H9 (cell line): Measurements from ENCODE around the gene CCDC71. TPM values are rescaled to one million over a fixed set of nuclear protein-coding genes. Genes with fewer than 3 reads are reported as not detected.

Source experiments
- DNase-seq: peaks from one replicate; pipeline ENCODE4 v3.0.0-alpha.2; 2017
- H2AFZ ChIP-seq: one replicate; pipeline ENCODE4 v1.6.1; 2013; ENCODE audit warnings: mild to moderate bottlenecking, low read length, control low read depth, moderate library complexity
- H2AK5ac ChIP-seq: 2 replicates; pipeline ENCODE4 v1.6.1; 2013; ENCODE audit warnings: low read length, control low read depth, mixed read lengths; ENCODE audit not compliant: insufficient read length
- H2BK120ac ChIP-seq: one replicate; pipeline ENCODE4 v1.6.1; 2013; ENCODE audit warnings: low read depth, mild to moderate bottlenecking, low read length, control low read depth, inconsistent platforms; ENCODE audit not compliant: poor library complexity, severe bottlenecking
- H2BK12ac ChIP-seq: 2 replicates; pipeline ENCODE4 v1.6.1; 2013; ENCODE audit warnings: low read length, control low read depth, mixed read lengths, low read depth; ENCODE audit not compliant: insufficient read length
- H2BK15ac ChIP-seq: 2 replicates; pipeline ENCODE4 v1.6.1; 2013; ENCODE audit warnings: low read depth, low read length, control low read depth
- H2BK20ac ChIP-seq: one replicate; pipeline ENCODE4 v1.6.1; 2013; ENCODE audit warnings: low read depth, mild to moderate bottlenecking, low read length, control low read depth, inconsistent platforms; ENCODE audit not compliant: poor library complexity, severe bottlenecking
- H2BK5ac ChIP-seq: 2 replicates; pipeline ENCODE4 v1.6.1; 2013; ENCODE audit warnings: low read length, control low read depth, mixed read lengths; ENCODE audit not compliant: insufficient read length
- H3K14ac ChIP-seq: 2 replicates; pipeline ENCODE4 v1.6.1; 2013; ENCODE audit warnings: low read length, control low read depth; ENCODE audit not compliant: insufficient read depth
- H3K18ac ChIP-seq: 2 replicates; pipeline ENCODE4 v1.6.1; 2013; ENCODE audit warnings: low read depth, mild to moderate bottlenecking, mixed read lengths, low read length, control low read depth; ENCODE audit not compliant: insufficient read length
- H3K23ac ChIP-seq: 2 replicates; pipeline ENCODE4 v1.6.1; 2013; ENCODE audit warnings: low read length, control low read depth, mixed read lengths, low read depth; ENCODE audit not compliant: insufficient read length
- H3K23me2 ChIP-seq: 2 replicates; pipeline ENCODE4 v1.6.1; 2013; ENCODE audit warnings: low read depth, mild to moderate bottlenecking, mixed read lengths, low read length, control low read depth; ENCODE audit not compliant: insufficient read length, poor library complexity, severe bottlenecking
- H3K27ac ChIP-seq: 2 replicates; pipeline ENCODE4 v1.5.1; 2013; ENCODE audit warnings: low read length, control low read depth, mixed read lengths, low read depth; ENCODE audit not compliant: insufficient read length
- H3K27me3 ChIP-seq: 2 replicates; pipeline ENCODE4 v1.6.1; 2013; ENCODE audit warnings: low read length, control low read depth, inconsistent platforms; ENCODE audit not compliant: insufficient read depth
- H3K4ac ChIP-seq: 2 replicates; pipeline ENCODE4 v1.6.1; 2013; ENCODE audit warnings: low read depth, mild to moderate bottlenecking, control low read depth, inconsistent platforms, low read length, moderate library complexity
- H3K4me1 ChIP-seq: 2 replicates; pipeline ENCODE4 v1.6.1; 2013; ENCODE audit warnings: low read length, control low read depth, inconsistent platforms; ENCODE audit not compliant: insufficient read depth
- H3K4me2 ChIP-seq: 2 replicates; pipeline ENCODE4 v1.6.1; 2013; ENCODE audit warnings: low read length, control low read depth, mixed read lengths; ENCODE audit not compliant: insufficient read length, insufficient read depth
- H3K56ac ChIP-seq: 2 replicates; pipeline ENCODE4 v1.6.1; 2013; ENCODE audit warnings: low read depth, mild to moderate bottlenecking, mixed read lengths, low read length, control low read depth; ENCODE audit not compliant: insufficient read length
- H3K79me1 ChIP-seq: 2 replicates; pipeline ENCODE4 v1.6.1; 2013; ENCODE audit warnings: low read depth, mild to moderate bottlenecking, moderate library complexity, low read length, control low read depth, inconsistent platforms; ENCODE audit not compliant: insufficient read depth, poor library complexity, severe bottlenecking
- H3K79me2 ChIP-seq: 2 replicates; pipeline ENCODE4 v1.6.1; 2013; ENCODE audit warnings: low read length, control low read depth, inconsistent platforms; ENCODE audit not compliant: insufficient read depth
- H3K9ac ChIP-seq: 2 replicates; pipeline ENCODE4 v1.6.1; 2013; ENCODE audit warnings: low read length, control low read depth, mixed read lengths; ENCODE audit not compliant: insufficient read length; ENCODE audit errors: extremely low read depth
- H3K9me3 ChIP-seq: one replicate; pipeline ENCODE4 v1.6.1; 2013; ENCODE audit warnings: low read depth, low read length, inconsistent platforms; ENCODE audit not compliant: control insufficient read depth
- H3T11ph ChIP-seq: one replicate; pipeline ENCODE4 v1.6.1; 2013; ENCODE audit warnings: mild to moderate bottlenecking, low read length, control low read depth, inconsistent platforms
- H4K20me1 ChIP-seq: one replicate; pipeline ENCODE4 v1.6.1; 2013; ENCODE audit not compliant: control insufficient read depth, insufficient read length, insufficient read depth
- H4K5ac ChIP-seq: 2 replicates; pipeline ENCODE4 v1.6.1; 2013; ENCODE audit warnings: low read depth, mild to moderate bottlenecking, mixed read lengths, low read length, control low read depth; ENCODE audit not compliant: insufficient read length
- H4K8ac ChIP-seq: replicated peaks from 2 replicates; pipeline ENCODE4 v1.6.1; 2013; ENCODE audit warnings: low read length, control low read depth, mixed read lengths, low read depth; ENCODE audit not compliant: insufficient read length
- H4K91ac ChIP-seq: 2 replicates; pipeline ENCODE4 v1.6.1; 2013; ENCODE audit warnings: low read depth, mild to moderate bottlenecking, moderate library complexity, mixed read lengths, low read length, control low read depth; ENCODE audit not compliant: insufficient read length
- H3K27ac Mint-ChIP-seq, 3 experiments: 2 replicates in 2 of 3; 3 replicates in 1 of 3; pipeline ENCODE4 v1.8.0; 2020 to 2021; ENCODE audit warnings: mixed read lengths in 3 of 3, mild to moderate bottlenecking in 1 of 3, moderate library complexity in 1 of 3
- H3K27me3 Mint-ChIP-seq: 2 replicates; pipeline ENCODE4 v1.8.0; 2021; ENCODE audit warnings: low read depth, mild to moderate bottlenecking, moderate library complexity, mixed read lengths
- H3K36me3 Mint-ChIP-seq, 3 experiments: 2 replicates in 2 of 3; 3 replicates in 1 of 3; pipeline ENCODE4 v1.8.0; 2020 to 2021; ENCODE audit warnings: low read depth in 3 of 3, mixed read lengths in 3 of 3; ENCODE audit not compliant: insufficient read depth in 1 of 3
- H3K4me1 Mint-ChIP-seq, 2 experiments: 2 replicates each; pipeline ENCODE4 v1.8.0; 2020; ENCODE audit warnings: mixed read lengths in 2 of 2
- H3K4me3 Mint-ChIP-seq, 2 experiments: 2 replicates in 1 of 2; 3 replicates in 1 of 2; pipeline ENCODE4 v1.8.0; 2020 to 2021; ENCODE audit warnings: mild to moderate bottlenecking in 2 of 2, mixed read lengths in 2 of 2, moderate library complexity in 1 of 2
- H3K9me3 Mint-ChIP-seq, 2 experiments: 2 replicates in 1 of 2; 3 replicates in 1 of 2; pipeline ENCODE4 v1.8.0; 2020; ENCODE audit warnings: mild to moderate bottlenecking in 2 of 2, mixed read lengths in 2 of 2, moderate library complexity in 1 of 2
- WGBS: extraction: QIAGEN DNeasy Blood & Tissue Kit; methylation state at CpG from one replicate; pipeline ENCODE4 v1.1.7; 2013; ENCODE audit warnings: missing lambda C conversion rate, low lambda C conversion rate, mixed read lengths; ENCODE audit not compliant: insufficient read length; ENCODE audit errors: extremely low coverage; 5-methylcytosine and 5-hydroxymethylcytosine counted together
- total RNA-seq: library from RNA; stranded (reverse); gene quantifications from 2 replicates; pipeline ENCODE4 v1.2.1, GENCODE V29; 2021
- TF ChIP-seq, protein P1 (sequence below): fragments of 200-600 bp; sonication (generic); conservative IDR thresholded peaks from 3 replicates; pipeline ENCODE4 v1.8.0; 2021; ENCODE audit warnings: antibody characterized with exemption, mild to moderate bottlenecking

Gene CCDC71
- total RNA-seq, 1 experiment from 2014 or later: 27.6 TPM

DNA sequence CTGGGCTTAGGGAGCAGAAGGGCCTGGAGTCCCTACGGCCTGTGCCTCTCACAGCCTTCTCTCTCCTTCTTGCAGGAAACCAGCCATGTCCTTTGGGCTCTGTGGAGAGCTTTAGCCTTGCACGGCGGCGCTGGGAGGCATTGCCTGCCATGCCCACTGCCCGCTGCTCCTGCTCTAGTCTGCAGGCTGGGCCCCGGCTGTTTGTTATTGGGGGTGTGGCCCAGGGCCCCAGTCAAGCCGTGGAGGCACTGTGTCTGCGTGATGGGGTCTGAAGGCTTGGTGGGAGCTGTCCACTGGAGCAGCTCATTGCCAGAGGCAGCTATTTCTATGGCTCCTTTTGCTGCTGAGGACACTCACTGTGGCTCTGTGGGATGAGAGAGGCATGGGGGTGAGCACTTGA, 9.4 kb upstream of the CCDC71 start:
- H3K4me2 ChIP-seq: no peak overlapping the region
- H3K4me1 ChIP-seq: peaks cover 6% of the 10 kb centered on the region; the same call in 1 of the 2 replicates
- H2BK120ac ChIP-seq: no peak overlapping the region
- H2AK5ac ChIP-seq: no peak overlapping the region
- H2BK12ac ChIP-seq: no peak overlapping the region
- H4K91ac ChIP-seq: no peak overlapping the region
- no peak overlapping the region for H4K5ac ChIP-seq
- no peak overlapping the region for H2BK15ac ChIP-seq
- H3K23me2 ChIP-seq: peaks cover 8% of the 10 kb centered on the region
- no peaks in the 10 kb centered on the region for H3K79me2 ChIP-seq
- Mint-ChIP-seq H3K36me3 (peaks cover 0 to 6% (median 3%) of the 10 kb centered on the region in 3 experiments; a peak in 4 of 7 replicates), H3K9me3 (no peaks in the 10 kb centered on the region), H3K4me1 (peaks cover 20 to 28% of the 10 kb centered on the region in 2 experiments), H3K4me3 (no peak overlapping the region), H3K27me3 (peaks cover 11% of the 10 kb centered on the region), H3K27ac (0 out of 7 replicates have a peak overlapping the region, but pooled peaks of 1 of the 3 experiments have one; percentile 13)
- H3K18ac ChIP-seq: no peak overlapping the region
- H2AFZ ChIP-seq: no peak overlapping the region
- H3K9me3 ChIP-seq: no peaks in the 10 kb centered on the region
- no peak overlapping the region for H3T11ph ChIP-seq
- TF ChIP-seq, protein P1, sequence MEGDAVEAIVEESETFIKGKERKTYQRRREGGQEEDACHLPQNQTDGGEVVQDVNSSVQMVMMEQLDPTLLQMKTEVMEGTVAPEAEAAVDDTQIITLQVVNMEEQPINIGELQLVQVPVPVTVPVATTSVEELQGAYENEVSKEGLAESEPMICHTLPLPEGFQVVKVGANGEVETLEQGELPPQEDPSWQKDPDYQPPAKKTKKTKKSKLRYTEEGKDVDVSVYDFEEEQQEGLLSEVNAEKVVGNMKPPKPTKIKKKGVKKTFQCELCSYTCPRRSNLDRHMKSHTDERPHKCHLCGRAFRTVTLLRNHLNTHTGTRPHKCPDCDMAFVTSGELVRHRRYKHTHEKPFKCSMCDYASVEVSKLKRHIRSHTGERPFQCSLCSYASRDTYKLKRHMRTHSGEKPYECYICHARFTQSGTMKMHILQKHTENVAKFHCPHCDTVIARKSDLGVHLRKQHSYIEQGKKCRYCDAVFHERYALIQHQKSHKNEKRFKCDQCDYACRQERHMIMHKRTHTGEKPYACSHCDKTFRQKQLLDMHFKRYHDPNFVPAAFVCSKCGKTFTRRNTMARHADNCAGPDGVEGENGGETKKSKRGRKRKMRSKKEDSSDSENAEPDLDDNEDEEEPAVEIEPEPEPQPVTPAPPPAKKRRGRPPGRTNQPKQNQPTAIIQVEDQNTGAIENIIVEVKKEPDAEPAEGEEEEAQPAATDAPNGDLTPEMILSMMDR: no peak
- H3K4ac ChIP-seq: no peak overlapping the region
- H4K20me1 ChIP-seq: no peaks in the 10 kb centered on the region
- H4K8ac ChIP-seq: no peak overlapping the region
- no peak overlapping the region for H3K23ac ChIP-seq
- WGBS: no CpG with 5 or more reads among the region's 8 CpGs
- H2BK20ac ChIP-seq: no peak overlapping the region
- no peaks in the 10 kb centered on the region for H3K27me3 ChIP-seq
- H3K27ac ChIP-seq: no peak overlapping the region
- H3K14ac ChIP-seq: no peak overlapping the region
- DNase-seq: no peak
- H3K9ac ChIP-seq: no peak overlapping the region
- no peaks in the 10 kb centered on the region for H3K79me1 ChIP-seq
- no peak overlapping the region for H3K56ac ChIP-seq
- H2BK5ac ChIP-seq: no peak overlapping the region
